GM13976 (cell line): ENCODE results near the gene WWOX.

Source experiments
- DNase-seq: peaks from one replicate; pipeline ENCODE4 v3.0.0; 2012; ENCODE audit warnings: low spot score
- CTCF ChIP-seq: IDR thresholded peaks from 2 replicates; pipeline ENCODE4 v1.5.1; 2012; ENCODE audit warnings: borderline replicate concordance, mild to moderate bottlenecking; ENCODE audit not compliant: insufficient read depth; ENCODE audit errors: extremely low read depth, missing control alignments, control extremely low read depth
- in situ Hi-C: fragments of 300-500 bp; cut with MboI; formaldehyde crosslinking; loops from one replicate; pipeline ENCODE4 v1.12.0; 2022; ENCODE audit warnings: low sequenced_read_pairs, mixed read lengths, inconsistent platforms; ENCODE audit not compliant: unreplicated experiment

WWOX gene

GRCh38 chr16:78794581-78795250 lies 695.3 kb downstream of the WWOX start:
- in situ Hi-C loops = no loop called here
- no peak for DNase-seq
- no peak for TF ChIP-seq CTCF

- TF ChIP-seq CTCF = no peak
- no peak for DNase-seq
- in situ Hi-C loops = no loop called here
These were observed 696.0 kb downstream of the WWOX start for GRCh38 chr16:78795433-78795832.

- in situ Hi-C loops = no loop called here
- no peak for TF ChIP-seq CTCF
- DNase-seq = no peak
These were observed 696.9 kb downstream of the WWOX start for GRCh38 chr16:78796221-78796866.

DNA sequence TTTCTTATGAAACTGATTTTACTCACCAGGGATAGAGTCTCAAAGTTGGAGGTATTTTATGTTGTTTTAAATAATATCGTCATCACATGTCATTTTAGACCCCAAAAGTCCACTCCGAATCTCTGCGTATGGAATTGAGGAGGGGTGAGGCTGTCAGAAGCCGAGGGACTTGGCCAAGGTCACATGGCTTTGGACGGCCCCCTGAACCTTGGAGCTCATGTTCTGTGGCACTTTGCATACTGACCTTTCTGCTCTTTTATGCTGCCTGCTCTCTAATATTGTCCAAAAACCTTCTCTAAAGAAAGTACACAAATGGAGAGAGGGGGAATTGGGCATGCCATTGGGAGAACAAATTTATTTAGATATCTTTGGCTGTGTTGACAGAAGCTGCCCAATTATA lies 700.0 kb downstream of the WWOX start:
- no peak for DNase-seq
- in situ Hi-C loops = no loop called here
- no peak for TF ChIP-seq CTCF

- TF ChIP-seq CTCF = no peak
- no peak for DNase-seq
- in situ Hi-C loops = no loop called here
These were observed 701.1 kb downstream of the WWOX start for GRCh38 chr16:78800523-78800922.

GRCh38 chr16:78804058-78804735 lies 704.7 kb downstream of the WWOX start:
- TF ChIP-seq CTCF = no peak
- in situ Hi-C loops = no loop called here
- DNase-seq = no peak
